ENCODE measurements around the gene RAVER2. TPM values are rescaled to one million over a fixed set of nuclear protein-coding genes. Genes with fewer than 3 reads are reported as not detected.
"Not testable (repeated sequence)": the region's sequence is repeated elsewhere in the genome, so short reads cannot be mapped to it uniquely, and the experiment has no call there.

RAVER2 gene
- total RNA-seq, 1 experiment from 2014 or later: 18.0 TPM

GRCh38 chr1:64814427-64814826, 69.6 kb downstream of the RAVER2 start:
- no peak for DNase-seq (ENCODE audit: low spot score)

GRCh38 chr1:64817364-64817763, 72.5 kb downstream of the RAVER2 start:
- not testable (repeated sequence) for DNase-seq (ENCODE audit: low spot score)

- DNase-seq (ENCODE audit: low spot score): not testable (repeated sequence)
These were observed 75.7 kb downstream of the RAVER2 start for GRCh38 chr1:64820572-64820971.

- DNase-seq (ENCODE audit: low spot score): no peak
These were observed 77.7 kb downstream of the RAVER2 start for GRCh38 chr1:64822621-64823020.

GRCh38 chr1:64823691-64824476, 79.0 kb downstream of the RAVER2 start:
- DNase-seq (ENCODE audit: low spot score): peak; percentile 66

GRCh38 chr1:64826991-64827390, 82.1 kb downstream of the RAVER2 start:
- no peak for DNase-seq (ENCODE audit: low spot score)

GRCh38 chr1:64828829-64829228, 84.0 kb downstream of the RAVER2 start:
- no peak for DNase-seq (ENCODE audit: low spot score)

GRCh38 chr1:64829411-64830029, 84.6 kb downstream of the RAVER2 start:
- DNase-seq (ENCODE audit: low spot score): no peak

- DNase-seq (ENCODE audit: low spot score): no peak
These were observed 85.3 kb downstream of the RAVER2 start for GRCh38 chr1:64830030-64830651.

GRCh38 chr1:64834734-64835133, 89.9 kb downstream of the RAVER2 start:
- peak; percentile 12 for DNase-seq (ENCODE audit: low spot score)

- no peak for DNase-seq (ENCODE audit: low spot score)
These were observed 91.9 kb downstream of the RAVER2 start for GRCh38 chr1:64836802-64837201.

GRCh38 chr1:64838486-64838885, 93.6 kb downstream of the RAVER2 start:
- DNase-seq (ENCODE audit: low spot score): no peak

GRCh38 chr1:64839261-64839660, 94.4 kb downstream of the RAVER2 start:
- no peak for DNase-seq (ENCODE audit: low spot score)

- DNase-seq (ENCODE audit: low spot score): no peak
These were observed 95.0 kb downstream of the RAVER2 start for GRCh38 chr1:64839732-64840405.

GRCh38 chr1:64841330-64842065, 96.6 kb downstream of the RAVER2 start:
- DNase-seq (ENCODE audit: low spot score): no peak

GRCh38 chr1:64842224-64842623, 97.3 kb downstream of the RAVER2 start:
- DNase-seq (ENCODE audit: low spot score): no peak

- no peak for DNase-seq (ENCODE audit: low spot score)
These were observed 98.8 kb downstream of the RAVER2 start for GRCh38 chr1:64843675-64844074.

- DNase-seq (ENCODE audit: low spot score): no peak
These were observed 99.3 kb downstream of the RAVER2 start for GRCh38 chr1:64844175-64844574.

GRCh38 chr1:64844609-64845008, 99.7 kb downstream of the RAVER2 start:
- DNase-seq (ENCODE audit: low spot score): no peak

GRCh38 chr1:64845831-64846425, 101.1 kb downstream of the RAVER2 start:
- DNase-seq (ENCODE audit: low spot score): no peak

Data from A172 (cell line).